SK-N-SH (cell line): ENCODE measurements around the gene TIGAR. TPM values are rescaled to one million over a fixed set of nuclear protein-coding genes. Genes with fewer than 3 reads are reported as not detected.

Experiments used
- CTCF ChIA-PET: fragments of 300-600, 350-600 bp; formaldehyde crosslinking; extraction: SDS; loops from one replicate; lab custom pipeline; 2021; lab: Yijun Ruan, JAX
- POLR2A ChIA-PET: fragments of 350-600 bp; sonication (Branson Sonifier 250); formaldehyde crosslinking; extraction: SDS; loops from one replicate; lab custom pipeline; 2020; ENCODE audit warnings: antibody characterized with exemption, inconsistent platforms; lab: Yijun Ruan, JAX
- DNase-seq: peaks from one replicate; pipeline ENCODE4 v3.0.0; 2012
- H2AFZ ChIP-seq: fragments of 200-600 bp; sonication (generic); 2 replicates; pipeline ENCODE4 v1.8.1; 2016; ENCODE audit warnings: antibody characterized with exemption, mild to moderate bottlenecking, low read depth
- H3F3A ChIP-seq: fragments of 200-600 bp; sonication (generic); replicated peaks from 2 replicates; pipeline ENCODE3; 2016; ENCODE audit warnings: antibody characterized with exemption, mild to moderate bottlenecking; ENCODE audit not compliant: insufficient read depth
- H3K27ac ChIP-seq, 2 experiments: fragments of 200-500 bp in 1 of 2; fragments of 200-600 bp in 1 of 2; sonication (Bioruptor generic) in 1 of 2; sonication (generic), shearing (Covaris generic) in 1 of 2; 2 replicates each; pipeline versions ENCODE4 v1.5.1 to v1.6.1; 2014 to 2016; ENCODE audit warnings: low read depth in 2 of 2, inconsistent platforms in 1 of 2, low read length in 1 of 2, mild to moderate bottlenecking in 1 of 2, mixed read lengths in 1 of 2
- H3K27me3 ChIP-seq: fragments of 200-600 bp; sonication (generic), shearing (Covaris generic); 2 replicates; pipeline ENCODE4 v1.6.1; 2016; ENCODE audit warnings: mixed run types; ENCODE audit not compliant: insufficient read depth
- H3K36me3 ChIP-seq, 2 experiments: fragments of 200-500 bp in 1 of 2; fragments of 200-600 bp in 1 of 2; sonication (Bioruptor generic) in 1 of 2; sonication (generic) in 1 of 2; replicated peaks in 1 of 2; 2 replicates each; pipeline versions ENCODE3 to v1.5.1; 2014 to 2016; ENCODE audit warnings: low read length in 1 of 2, mild to moderate bottlenecking in 1 of 2; ENCODE audit not compliant: insufficient read depth in 2 of 2, control insufficient read depth in 1 of 2
- H3K4me1 ChIP-seq, 2 experiments: fragments of 200-500 bp in 1 of 2; fragments of 200-600 bp in 1 of 2; sonication (Bioruptor generic) in 1 of 2; sonication (generic), shearing (Covaris generic) in 1 of 2; 2 replicates each; pipeline versions ENCODE4 v1.5.1 to v1.6.1; 2014 to 2016; ENCODE audit warnings: low read depth in 1 of 2, low read length in 1 of 2, mixed run types in 1 of 2; ENCODE audit not compliant: insufficient read depth in 2 of 2, control insufficient read depth in 1 of 2
- H3K4me2 ChIP-seq: fragments of 200-600 bp; sonication (generic), shearing (Covaris generic); 2 replicates; pipeline ENCODE4 v1.6.1; 2017; ENCODE audit warnings: mixed run types
- H3K4me3 ChIP-seq, 2 experiments: fragments of 200-500 bp in 1 of 2; fragments of 200-600 bp in 1 of 2; sonication (Bioruptor generic) in 1 of 2; sonication (generic), shearing (Covaris generic) in 1 of 2; 2 replicates each; pipeline versions ENCODE4 v1.5.1 to v1.8.1; 2014 to 2016; ENCODE audit warnings: low read depth in 2 of 2, inconsistent platforms in 1 of 2, low read length in 1 of 2, mild to moderate bottlenecking in 1 of 2, mixed read lengths in 1 of 2, moderate library complexity in 1 of 2
- H3K79me2 ChIP-seq: fragments of 200-600 bp; sonication (generic); 2 replicates; pipeline ENCODE4 v1.8.1; 2017; ENCODE audit warnings: mild to moderate bottlenecking; ENCODE audit not compliant: insufficient read depth
- H3K9ac ChIP-seq: fragments of 200-600 bp; sonication (generic); 2 replicates; pipeline ENCODE4 v1.6.1; 2017; ENCODE audit warnings: mixed run types
- H3K9me2 ChIP-seq: fragments of 200-600 bp; sonication (generic); 2 replicates; pipeline ENCODE4 v1.6.1; 2017; ENCODE audit warnings: mixed run types
- H3K9me3 ChIP-seq: fragments of 200-600 bp; sonication (generic); 2 replicates; pipeline ENCODE4 v1.6.1; 2017; ENCODE audit warnings: mixed run types, mild to moderate bottlenecking, moderate library complexity
- H4K20me1 ChIP-seq: fragments of 200-600 bp; sonication (generic); 2 replicates; pipeline ENCODE4 v1.6.1; 2017; ENCODE audit warnings: mild to moderate bottlenecking, mixed run types; ENCODE audit not compliant: insufficient read depth
- ELF1 ChIP-seq: IDR thresholded peaks from 2 replicates; pipeline ENCODE4 v1.4.0; 2012
- FOXM1 ChIP-seq: IDR thresholded peaks from 2 replicates; pipeline ENCODE4 v1.4.0; 2012; ENCODE audit warnings: low read depth, mild to moderate bottlenecking
- GABPA ChIP-seq: IDR thresholded peaks from 2 replicates; pipeline ENCODE4 v1.4.0; 2012; ENCODE audit warnings: low read depth, mild to moderate bottlenecking
- GATA2 ChIP-seq: sonication (generic); formaldehyde crosslinking; IDR thresholded peaks from 2 replicates; pipeline ENCODE4 v1.5.0; 2020; ENCODE audit warnings: mild to moderate bottlenecking, missing genetic modification reagents
- NFIC ChIP-seq: IDR thresholded peaks from 2 replicates; pipeline ENCODE4 v1.4.0; 2012; ENCODE audit warnings: borderline replicate concordance
- RAD21 ChIP-seq: IDR thresholded peaks from 2 replicates; pipeline ENCODE4 v1.6.1; 2012; ENCODE audit warnings: mild to moderate bottlenecking, low read length
- RFX5 ChIP-seq: IDR thresholded peaks from 2 replicates; pipeline ENCODE4 v1.6.1; 2012; ENCODE audit warnings: mild to moderate bottlenecking, improper control_type of control experiment, low read length
- RXRA ChIP-seq: IDR thresholded peaks from 2 replicates; pipeline ENCODE4 v1.4.0; 2012; ENCODE audit warnings: low read depth, mild to moderate bottlenecking, borderline replicate concordance
- SIN3A ChIP-seq: IDR thresholded peaks from 2 replicates; pipeline ENCODE4 v1.6.1; 2012; ENCODE audit warnings: low read depth, mild to moderate bottlenecking, low read length, moderate library complexity, borderline replicate concordance
- SMC3 ChIP-seq: IDR thresholded peaks from 2 replicates; pipeline ENCODE4 v1.6.1; 2012; ENCODE audit warnings: low read depth, low read length, improper control_type of control experiment
- TCF12 ChIP-seq: IDR thresholded peaks from 2 replicates; pipeline ENCODE4 v1.4.0; 2012
- TEAD4 ChIP-seq: IDR thresholded peaks from 2 replicates; pipeline ENCODE4 v1.4.0; 2012; ENCODE audit warnings: mild to moderate bottlenecking, borderline replicate concordance; ENCODE audit not compliant: insufficient read depth
- WGBS: methylation state at CpG from one replicate; pipeline ENCODE4 v1.1.6; 2017; ENCODE audit warnings: low lambda C conversion rate; 5-methylcytosine and 5-hydroxymethylcytosine counted together
- polyA plus RNA-seq, 3 experiments: library from polyadenylated mRNA; depleted of rRNA; stranded (reverse); fragments of >200 nt; gene quantifications; 2 replicates each; pipeline ENCODE4 v1.2.3, GENCODE V29; 2012
- TF ChIP-seq, protein P1 (sequence below): fragments of 200-600 bp; sonication (generic); IDR thresholded peaks from 2 replicates; pipeline ENCODE4 v1.6.1; 2017; ENCODE audit warnings: antibody characterized with exemption, mild to moderate bottlenecking, moderate library complexity
- TF ChIP-seq, protein P2 (sequence below): IDR thresholded peaks from 2 replicates; pipeline ENCODE4 v1.4.0; 2012; ENCODE audit warnings: low read depth, borderline replicate concordance
- TF ChIP-seq, protein P3 (sequence below): fragments of 150-350 bp; IDR thresholded peaks from 2 replicates; pipeline ENCODE4 v1.6.1; 2017; ENCODE audit warnings: antibody characterized with exemption, low read length, low read depth, borderline replicate concordance
- TF ChIP-seq, protein P4 (sequence below): IDR thresholded peaks from 2 replicates; pipeline ENCODE4 v1.6.1; 2012; ENCODE audit warnings: mild to moderate bottlenecking, low read depth, low read length, moderate library complexity

The TIGAR gene
- polyA plus RNA-seq, 1 of the 3 experiments (the other 2 are of a cell fraction), result 8.3 TPM

DNA sequence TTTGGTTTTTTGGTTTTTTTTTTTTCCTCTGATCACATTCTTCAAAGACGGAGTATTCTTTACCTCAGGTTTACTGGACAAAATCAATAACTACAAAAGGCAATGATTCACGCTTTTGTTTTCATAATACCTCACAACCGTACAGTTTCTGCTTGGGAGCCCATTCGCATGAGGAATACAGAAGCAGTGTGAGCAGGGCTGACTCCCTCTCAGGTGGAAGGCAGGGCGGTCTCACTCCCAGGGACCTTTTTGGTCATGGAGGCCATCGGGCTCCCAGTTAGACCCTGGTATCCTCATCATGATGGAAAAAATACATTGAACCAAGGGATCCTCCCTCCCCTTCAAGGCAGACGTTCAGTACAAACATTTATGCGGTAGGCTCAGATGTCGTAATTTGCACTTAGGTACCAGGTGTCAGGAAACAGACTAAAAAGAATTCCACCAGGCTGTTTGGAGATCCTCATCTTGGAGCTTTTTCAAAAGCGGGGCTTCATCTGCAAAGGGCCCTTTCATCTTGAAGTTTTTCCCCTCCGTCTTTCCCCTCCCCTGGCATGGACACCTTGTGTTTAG is 19.0 kb upstream of the TIGAR start:
- Histone ChIP-seq H3F3A (no peaks in the 10 kb centered on the region), H3K36me3 (no peaks in the 10 kb centered on the region), H3K27ac (no peak overlapping the region), H4K20me1 (no peaks in the 10 kb centered on the region), H3K4me2 (no peak overlapping the region), H3K4me1 (no peaks in the 10 kb centered on the region), H3K9ac (no peak overlapping the region), H3K79me2 (no peaks in the 10 kb centered on the region), H3K4me3 (no peak overlapping the region), H3K27me3 (peaks cover 91% of the 10 kb centered on the region), H3K9me2 (no peaks in the 10 kb centered on the region), H2AFZ (no peak overlapping the region), H3K9me3 (no peaks in the 10 kb centered on the region)
- no peak for DNase-seq
- WGBS, result 30% methylated on average over 11 of the region's 11 CpGs
- ChIA-PET CTCF (interaction anchor here (1.4 to 1.8 kb wide), 2 partner anchors 25 to 456 kb away, joined by 4 to 5 read pairs; no protein-coding TSS in a partner anchor), POLR2A (no interaction called here)
- TF ChIP-seq, protein P1, sequence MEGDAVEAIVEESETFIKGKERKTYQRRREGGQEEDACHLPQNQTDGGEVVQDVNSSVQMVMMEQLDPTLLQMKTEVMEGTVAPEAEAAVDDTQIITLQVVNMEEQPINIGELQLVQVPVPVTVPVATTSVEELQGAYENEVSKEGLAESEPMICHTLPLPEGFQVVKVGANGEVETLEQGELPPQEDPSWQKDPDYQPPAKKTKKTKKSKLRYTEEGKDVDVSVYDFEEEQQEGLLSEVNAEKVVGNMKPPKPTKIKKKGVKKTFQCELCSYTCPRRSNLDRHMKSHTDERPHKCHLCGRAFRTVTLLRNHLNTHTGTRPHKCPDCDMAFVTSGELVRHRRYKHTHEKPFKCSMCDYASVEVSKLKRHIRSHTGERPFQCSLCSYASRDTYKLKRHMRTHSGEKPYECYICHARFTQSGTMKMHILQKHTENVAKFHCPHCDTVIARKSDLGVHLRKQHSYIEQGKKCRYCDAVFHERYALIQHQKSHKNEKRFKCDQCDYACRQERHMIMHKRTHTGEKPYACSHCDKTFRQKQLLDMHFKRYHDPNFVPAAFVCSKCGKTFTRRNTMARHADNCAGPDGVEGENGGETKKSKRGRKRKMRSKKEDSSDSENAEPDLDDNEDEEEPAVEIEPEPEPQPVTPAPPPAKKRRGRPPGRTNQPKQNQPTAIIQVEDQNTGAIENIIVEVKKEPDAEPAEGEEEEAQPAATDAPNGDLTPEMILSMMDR, result no peak
- TF ChIP-seq GATA2 (CRISPR knock-in tag) (no peak), RXRA (no peak), RFX5 (no peak), NFIC (no peak), SMC3 (no peak), RAD21 (no peak), TCF12 (no peak), TEAD4 (no peak), GABPA (no peak), FOXM1 (no peak), SIN3A (no peak), ELF1 (no peak)
- TF ChIP-seq, protein P2, sequence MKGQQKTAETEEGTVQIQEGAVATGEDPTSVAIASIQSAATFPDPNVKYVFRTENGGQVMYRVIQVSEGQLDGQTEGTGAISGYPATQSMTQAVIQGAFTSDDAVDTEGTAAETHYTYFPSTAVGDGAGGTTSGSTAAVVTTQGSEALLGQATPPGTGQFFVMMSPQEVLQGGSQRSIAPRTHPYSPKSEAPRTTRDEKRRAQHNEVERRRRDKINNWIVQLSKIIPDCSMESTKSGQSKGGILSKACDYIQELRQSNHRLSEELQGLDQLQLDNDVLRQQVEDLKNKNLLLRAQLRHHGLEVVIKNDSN, result no peak
- TF ChIP-seq, protein P3, sequence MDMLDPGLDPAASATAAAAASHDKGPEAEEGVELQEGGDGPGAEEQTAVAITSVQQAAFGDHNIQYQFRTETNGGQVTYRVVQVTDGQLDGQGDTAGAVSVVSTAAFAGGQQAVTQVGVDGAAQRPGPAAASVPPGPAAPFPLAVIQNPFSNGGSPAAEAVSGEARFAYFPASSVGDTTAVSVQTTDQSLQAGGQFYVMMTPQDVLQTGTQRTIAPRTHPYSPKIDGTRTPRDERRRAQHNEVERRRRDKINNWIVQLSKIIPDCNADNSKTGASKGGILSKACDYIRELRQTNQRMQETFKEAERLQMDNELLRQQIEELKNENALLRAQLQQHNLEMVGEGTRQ, result no peak
- TF ChIP-seq, protein P4, sequence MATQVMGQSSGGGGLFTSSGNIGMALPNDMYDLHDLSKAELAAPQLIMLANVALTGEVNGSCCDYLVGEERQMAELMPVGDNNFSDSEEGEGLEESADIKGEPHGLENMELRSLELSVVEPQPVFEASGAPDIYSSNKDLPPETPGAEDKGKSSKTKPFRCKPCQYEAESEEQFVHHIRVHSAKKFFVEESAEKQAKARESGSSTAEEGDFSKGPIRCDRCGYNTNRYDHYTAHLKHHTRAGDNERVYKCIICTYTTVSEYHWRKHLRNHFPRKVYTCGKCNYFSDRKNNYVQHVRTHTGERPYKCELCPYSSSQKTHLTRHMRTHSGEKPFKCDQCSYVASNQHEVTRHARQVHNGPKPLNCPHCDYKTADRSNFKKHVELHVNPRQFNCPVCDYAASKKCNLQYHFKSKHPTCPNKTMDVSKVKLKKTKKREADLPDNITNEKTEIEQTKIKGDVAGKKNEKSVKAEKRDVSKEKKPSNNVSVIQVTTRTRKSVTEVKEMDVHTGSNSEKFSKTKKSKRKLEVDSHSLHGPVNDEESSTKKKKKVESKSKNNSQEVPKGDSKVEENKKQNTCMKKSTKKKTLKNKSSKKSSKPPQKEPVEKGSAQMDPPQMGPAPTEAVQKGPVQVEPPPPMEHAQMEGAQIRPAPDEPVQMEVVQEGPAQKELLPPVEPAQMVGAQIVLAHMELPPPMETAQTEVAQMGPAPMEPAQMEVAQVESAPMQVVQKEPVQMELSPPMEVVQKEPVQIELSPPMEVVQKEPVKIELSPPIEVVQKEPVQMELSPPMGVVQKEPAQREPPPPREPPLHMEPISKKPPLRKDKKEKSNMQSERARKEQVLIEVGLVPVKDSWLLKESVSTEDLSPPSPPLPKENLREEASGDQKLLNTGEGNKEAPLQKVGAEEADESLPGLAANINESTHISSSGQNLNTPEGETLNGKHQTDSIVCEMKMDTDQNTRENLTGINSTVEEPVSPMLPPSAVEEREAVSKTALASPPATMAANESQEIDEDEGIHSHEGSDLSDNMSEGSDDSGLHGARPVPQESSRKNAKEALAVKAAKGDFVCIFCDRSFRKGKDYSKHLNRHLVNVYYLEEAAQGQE, result no peak
